GM13976 (cell line): Measurements from ENCODE around the gene MYRIP.

Source experiments
- DNase-seq: peaks from one replicate; pipeline ENCODE4 v3.0.0; 2012; ENCODE audit warnings: low spot score
- in situ Hi-C: fragments of 300-500 bp; cut with MboI; formaldehyde crosslinking; loops from one replicate; pipeline ENCODE4 v1.12.0; 2022; ENCODE audit warnings: low sequenced_read_pairs, mixed read lengths, inconsistent platforms; ENCODE audit not compliant: unreplicated experiment
- TF ChIP-seq, protein P1 (sequence below): IDR thresholded peaks from 2 replicates; pipeline ENCODE4 v1.5.1; 2012; ENCODE audit warnings: borderline replicate concordance, mild to moderate bottlenecking; ENCODE audit not compliant: insufficient read depth; ENCODE audit errors: extremely low read depth, missing control alignments, control extremely low read depth

Gene MYRIP

DNA sequence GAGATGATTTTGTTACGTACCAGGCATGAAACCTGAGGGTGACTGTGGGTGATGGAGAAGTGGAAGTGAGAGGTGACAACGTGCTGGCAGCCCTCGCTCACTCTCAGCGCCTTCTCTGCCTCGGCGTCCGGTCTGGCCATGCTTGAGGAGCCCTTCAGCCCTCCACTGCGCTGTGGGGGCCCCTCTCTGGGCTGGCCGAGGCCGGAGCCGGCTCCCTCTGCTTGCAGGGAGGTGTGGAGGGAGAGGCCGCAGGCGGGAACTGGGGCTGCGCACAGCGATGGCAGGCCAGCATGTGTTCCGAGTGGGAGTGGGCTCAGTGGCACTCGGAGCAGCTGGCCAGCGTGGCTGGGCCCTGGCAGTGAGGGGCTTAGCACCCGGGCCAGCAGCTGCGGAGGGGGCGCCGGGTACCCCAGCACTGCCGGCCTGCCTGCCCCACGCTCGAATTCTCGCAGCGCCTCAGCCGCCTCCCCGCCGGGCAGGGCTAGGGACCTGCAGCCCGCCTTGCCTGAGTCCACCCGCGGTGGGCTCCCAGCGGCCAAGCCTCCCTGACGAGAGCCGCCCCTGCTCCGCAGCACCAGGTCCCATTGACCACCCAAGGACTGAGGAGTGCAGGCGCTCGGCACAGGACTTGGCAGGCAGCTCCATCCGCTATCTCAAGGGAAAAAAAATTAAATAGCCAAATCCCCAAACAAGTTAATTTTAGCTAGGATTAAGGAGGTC is 29.7 kb upstream of the MYRIP start:
- TF ChIP-seq, protein P1, sequence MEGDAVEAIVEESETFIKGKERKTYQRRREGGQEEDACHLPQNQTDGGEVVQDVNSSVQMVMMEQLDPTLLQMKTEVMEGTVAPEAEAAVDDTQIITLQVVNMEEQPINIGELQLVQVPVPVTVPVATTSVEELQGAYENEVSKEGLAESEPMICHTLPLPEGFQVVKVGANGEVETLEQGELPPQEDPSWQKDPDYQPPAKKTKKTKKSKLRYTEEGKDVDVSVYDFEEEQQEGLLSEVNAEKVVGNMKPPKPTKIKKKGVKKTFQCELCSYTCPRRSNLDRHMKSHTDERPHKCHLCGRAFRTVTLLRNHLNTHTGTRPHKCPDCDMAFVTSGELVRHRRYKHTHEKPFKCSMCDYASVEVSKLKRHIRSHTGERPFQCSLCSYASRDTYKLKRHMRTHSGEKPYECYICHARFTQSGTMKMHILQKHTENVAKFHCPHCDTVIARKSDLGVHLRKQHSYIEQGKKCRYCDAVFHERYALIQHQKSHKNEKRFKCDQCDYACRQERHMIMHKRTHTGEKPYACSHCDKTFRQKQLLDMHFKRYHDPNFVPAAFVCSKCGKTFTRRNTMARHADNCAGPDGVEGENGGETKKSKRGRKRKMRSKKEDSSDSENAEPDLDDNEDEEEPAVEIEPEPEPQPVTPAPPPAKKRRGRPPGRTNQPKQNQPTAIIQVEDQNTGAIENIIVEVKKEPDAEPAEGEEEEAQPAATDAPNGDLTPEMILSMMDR: no peak
- in situ Hi-C loops: no loop called here
- no peak for DNase-seq

DNA sequence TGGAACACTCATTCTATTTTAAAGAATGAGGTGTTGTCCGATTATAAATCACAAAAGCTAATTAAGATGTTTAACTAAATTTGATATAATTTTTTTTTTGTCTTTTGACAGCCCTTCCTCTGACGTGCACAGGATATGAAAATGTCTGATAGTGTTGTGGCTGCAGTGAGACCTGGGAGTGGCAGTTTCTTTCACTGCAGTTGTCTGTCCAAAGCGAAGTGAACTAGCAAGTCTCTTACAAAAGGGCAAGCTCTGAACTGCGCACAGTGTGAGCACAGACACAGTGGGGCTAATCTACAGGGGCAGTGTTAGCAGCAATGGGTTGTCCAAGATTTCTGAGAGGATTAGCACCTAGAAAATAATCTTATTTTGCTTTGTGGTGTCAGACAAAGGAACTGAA is 29.1 kb upstream of the MYRIP start:
- TF ChIP-seq, protein P1: no peak
- in situ Hi-C loops: no loop called here
- DNase-seq: no peak

DNA sequence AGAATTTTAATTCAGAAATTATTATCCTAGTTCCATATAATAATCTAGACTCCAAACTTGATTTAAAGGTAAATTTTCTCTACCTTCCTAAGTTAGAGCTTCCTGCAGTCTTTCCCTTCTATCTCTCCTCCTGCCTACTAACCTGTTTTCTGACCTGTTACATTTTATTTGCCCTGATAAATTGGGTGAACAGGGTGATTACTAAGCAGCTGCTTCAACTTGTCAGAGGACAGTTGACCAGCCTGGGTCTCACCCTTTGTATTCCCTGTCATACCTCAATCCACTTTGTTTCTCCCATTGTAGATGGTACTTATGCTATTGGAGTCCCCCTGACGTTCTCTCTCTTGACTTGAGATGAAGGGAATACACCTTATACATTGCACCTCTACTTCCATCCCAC is 28.4 kb upstream of the MYRIP start:
- DNase-seq: no peak
- in situ Hi-C loops: no loop called here
- TF ChIP-seq, protein P1: no peak

DNA sequence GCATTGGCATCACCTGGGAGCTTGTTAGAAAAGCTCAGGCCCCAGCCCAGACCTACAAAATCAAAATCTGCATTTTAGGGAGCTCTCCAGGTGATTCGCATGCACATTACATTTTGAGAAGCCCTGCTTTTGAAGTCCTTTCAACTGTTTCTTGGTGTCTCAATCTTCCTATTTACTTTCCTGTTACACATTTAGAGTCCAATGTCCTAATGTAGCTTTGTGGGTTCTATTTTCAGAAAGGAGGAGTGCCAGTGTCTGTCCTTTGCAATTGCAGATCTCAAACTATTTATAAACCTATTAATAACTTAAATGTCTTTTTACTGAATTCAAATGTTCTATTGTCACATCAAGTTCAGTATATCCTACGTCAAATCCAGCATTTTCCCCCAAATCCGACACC is 27.8 kb upstream of the MYRIP start:
- no peak for DNase-seq
- in situ Hi-C loops: no loop called here
- TF ChIP-seq, protein P1: no peak

DNA sequence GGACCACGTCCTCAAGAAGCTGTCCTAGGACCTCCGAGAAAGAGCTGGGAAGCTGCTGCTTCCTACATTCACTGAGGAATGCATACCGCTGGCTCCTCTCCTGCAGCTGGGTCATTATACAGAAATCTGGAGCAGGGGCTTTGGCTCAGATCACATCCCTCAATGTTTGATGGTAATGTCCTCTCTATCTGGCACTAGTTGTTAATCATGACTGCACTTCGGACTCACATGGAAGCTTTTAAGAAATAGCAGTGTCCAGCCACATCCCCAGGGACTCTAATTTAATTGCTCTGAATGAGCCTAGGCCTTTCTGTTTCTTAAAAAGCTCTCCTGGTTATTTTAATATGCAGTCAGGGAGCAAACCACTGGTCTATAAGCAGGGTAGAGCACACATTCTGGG is 25.7 kb upstream of the MYRIP start:
- DNase-seq: no peak
- TF ChIP-seq, protein P1: no peak
- in situ Hi-C loops: no loop called here

DNA sequence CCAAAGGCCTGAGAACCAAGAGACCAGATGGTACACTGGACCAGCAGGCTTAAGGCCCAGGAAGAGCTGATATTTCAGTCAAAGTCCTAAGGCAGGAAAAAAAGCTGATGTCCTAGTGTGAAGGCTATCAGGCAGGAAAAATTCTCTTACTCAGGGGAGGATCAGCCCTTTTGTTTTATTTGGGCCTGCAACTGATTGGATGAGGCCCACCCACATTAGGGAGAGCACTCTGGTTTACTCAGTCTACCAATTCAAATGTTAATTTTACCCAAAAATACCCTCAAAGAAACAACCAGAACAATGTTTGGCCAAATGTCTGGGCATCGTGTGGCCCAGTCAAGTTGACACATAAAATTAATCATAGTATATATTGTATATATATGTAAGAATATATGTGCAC is 24.5 kb upstream of the MYRIP start:
- in situ Hi-C loops: no loop called here
- TF ChIP-seq, protein P1: no peak
- no peak for DNase-seq
